Bronchial epithelial cell (primary cell): Measurements from ENCODE around the gene HECA. TPM values are rescaled to one million over a fixed set of nuclear protein-coding genes. Genes with fewer than 3 reads are reported as not detected.

ENCODE experiments used
- DNase-seq: peaks from one replicate; pipeline ENCODE4 v3.0.0-alpha.2; 2010; ENCODE audit warnings: low read depth
- FAIRE-seq: peaks from 2 replicates; lab custom pipeline; 2011; peaks lifted over from hg19 to GRCh38; lab: Jason Lieb, UNC
- H3K27me3 ChIP-seq: 2 replicates; pipeline ENCODE4 v1.5.1; 2011; ENCODE audit warnings: low read length; ENCODE audit not compliant: control insufficient read depth, insufficient read depth
- H3K36me3 ChIP-seq: 2 replicates; pipeline ENCODE4 v1.5.1; 2011; ENCODE audit warnings: low read length; ENCODE audit not compliant: control insufficient read depth, insufficient read depth
- H3K4me3 ChIP-seq: 2 replicates; pipeline ENCODE4 v1.5.1; 2011; ENCODE audit warnings: mild to moderate bottlenecking, low read depth, low read length, control low read depth
- total RNA-seq: library from RNA; depleted of rRNA; stranded (reverse); fragments of >200 nt; gene quantifications from 2 replicates; pipeline ENCODE4 v1.2.1, GENCODE V29; 2014
- TF ChIP-seq, protein P1 (sequence below): IDR thresholded peaks from 2 replicates; pipeline ENCODE4 v1.5.1; 2011; ENCODE audit warnings: mild to moderate bottlenecking, moderate library complexity, low read length, control low read depth, inconsistent platforms; ENCODE audit not compliant: insufficient read depth, severe bottlenecking

Gene HECA
- total RNA-seq, 1 donor from 2014 or later = 25.5 TPM

DNA sequence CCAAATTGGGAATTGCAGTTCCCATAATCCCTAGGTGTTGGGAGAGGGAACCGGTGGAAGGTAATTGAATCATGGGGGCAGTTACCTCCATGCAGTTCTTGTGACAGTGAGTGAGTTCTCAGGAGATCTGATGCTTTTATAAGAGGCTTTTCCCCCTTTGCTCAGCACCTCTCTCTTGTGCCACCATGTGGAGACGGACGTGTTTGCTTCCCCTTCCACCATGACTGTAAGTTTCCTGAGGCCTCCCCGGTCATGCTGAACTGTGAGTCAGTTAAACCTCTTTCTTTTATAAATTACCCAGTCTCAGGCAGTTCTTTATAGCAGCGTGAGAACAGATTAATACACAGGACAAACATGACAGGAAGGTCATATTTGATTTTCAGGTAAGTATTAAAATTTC lies 25.3 kb upstream of the HECA start:
- FAIRE-seq (no peak), DNase-seq (no peak)
- Histone ChIP-seq H3K36me3 (no peaks in the 10 kb centered on the region), H3K27me3 (no peaks in the 10 kb centered on the region), H3K4me3 (no peak overlapping the region)
- TF ChIP-seq, protein P1, sequence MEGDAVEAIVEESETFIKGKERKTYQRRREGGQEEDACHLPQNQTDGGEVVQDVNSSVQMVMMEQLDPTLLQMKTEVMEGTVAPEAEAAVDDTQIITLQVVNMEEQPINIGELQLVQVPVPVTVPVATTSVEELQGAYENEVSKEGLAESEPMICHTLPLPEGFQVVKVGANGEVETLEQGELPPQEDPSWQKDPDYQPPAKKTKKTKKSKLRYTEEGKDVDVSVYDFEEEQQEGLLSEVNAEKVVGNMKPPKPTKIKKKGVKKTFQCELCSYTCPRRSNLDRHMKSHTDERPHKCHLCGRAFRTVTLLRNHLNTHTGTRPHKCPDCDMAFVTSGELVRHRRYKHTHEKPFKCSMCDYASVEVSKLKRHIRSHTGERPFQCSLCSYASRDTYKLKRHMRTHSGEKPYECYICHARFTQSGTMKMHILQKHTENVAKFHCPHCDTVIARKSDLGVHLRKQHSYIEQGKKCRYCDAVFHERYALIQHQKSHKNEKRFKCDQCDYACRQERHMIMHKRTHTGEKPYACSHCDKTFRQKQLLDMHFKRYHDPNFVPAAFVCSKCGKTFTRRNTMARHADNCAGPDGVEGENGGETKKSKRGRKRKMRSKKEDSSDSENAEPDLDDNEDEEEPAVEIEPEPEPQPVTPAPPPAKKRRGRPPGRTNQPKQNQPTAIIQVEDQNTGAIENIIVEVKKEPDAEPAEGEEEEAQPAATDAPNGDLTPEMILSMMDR = no peak

DNA sequence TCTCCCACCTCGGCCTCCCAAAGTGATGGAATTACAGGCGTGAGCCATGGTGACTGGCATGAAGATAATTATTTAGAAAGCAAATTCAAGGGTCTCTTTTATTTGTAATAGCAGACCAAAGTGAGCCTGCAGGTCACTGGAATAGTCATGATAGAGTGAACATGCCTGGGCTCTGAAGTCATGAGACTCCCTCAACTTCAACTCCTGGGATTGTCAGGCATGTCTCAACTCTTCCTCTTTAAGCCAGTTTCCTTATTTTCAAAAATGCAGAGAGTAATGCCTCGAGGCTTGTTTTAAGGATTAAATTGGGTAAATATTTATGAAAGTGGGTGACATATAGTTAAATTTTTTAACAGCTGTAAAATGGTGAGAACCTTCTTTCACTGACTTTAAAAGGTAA lies 22.7 kb upstream of the HECA start:
- Histone ChIP-seq H3K27me3 (no peaks in the 10 kb centered on the region), H3K4me3 (no peak overlapping the region), H3K36me3 (no peaks in the 10 kb centered on the region)
- TF ChIP-seq, protein P1 = no peak
- peak; percentile 94 for DNase-seq
- no peak for FAIRE-seq

DNA sequence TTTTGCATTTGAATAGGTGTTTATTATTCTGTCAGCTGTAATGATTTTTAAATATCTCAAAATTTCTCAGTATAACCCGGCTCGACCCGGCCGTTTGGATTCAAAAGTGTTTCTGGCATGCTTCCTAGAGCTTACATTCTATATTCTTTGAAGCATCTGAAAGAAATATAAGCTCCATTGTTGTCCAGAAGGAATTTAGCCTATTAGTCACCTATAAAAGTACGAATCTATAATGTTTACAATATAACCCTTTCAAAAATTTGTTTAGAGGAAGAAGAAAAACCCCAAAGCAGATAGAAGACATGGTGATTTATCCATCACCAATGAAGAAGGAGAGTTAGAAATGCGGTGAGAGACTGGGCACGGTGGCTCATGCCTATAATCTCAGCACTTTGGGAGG lies 22.3 kb upstream of the HECA start:
- FAIRE-seq (no peak), DNase-seq (peak; percentile 38)
- H3K36me3 ChIP-seq = no peaks in the 10 kb centered on the region
- TF ChIP-seq, protein P1 = no peak
- H3K4me3 ChIP-seq = no peak overlapping the region
- no peaks in the 10 kb centered on the region for H3K27me3 ChIP-seq

DNA sequence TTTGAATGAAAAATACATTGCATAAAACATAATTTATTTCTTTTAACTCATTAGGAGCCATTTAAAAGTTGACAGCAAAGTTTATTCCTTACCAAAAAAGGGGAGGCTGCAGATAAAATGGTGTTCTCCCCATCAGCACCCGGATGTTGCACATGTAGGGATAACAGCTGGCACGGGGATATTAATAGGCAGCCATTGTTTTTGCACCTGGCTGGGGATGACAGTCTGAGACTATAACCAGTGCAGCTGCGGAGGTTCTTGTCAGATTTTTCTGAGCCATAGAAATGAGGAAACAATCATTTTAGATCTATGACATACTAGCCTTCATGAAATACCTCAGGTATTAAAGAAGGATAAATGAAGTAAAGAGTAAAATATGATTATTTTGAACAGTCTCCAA lies 20.1 kb upstream of the HECA start:
- H3K36me3 ChIP-seq = no peaks in the 10 kb centered on the region
- no peak for FAIRE-seq
- H3K4me3 ChIP-seq = no peak overlapping the region
- no peaks in the 10 kb centered on the region for H3K27me3 ChIP-seq
- TF ChIP-seq, protein P1 = no peak
- no peak for DNase-seq

DNA sequence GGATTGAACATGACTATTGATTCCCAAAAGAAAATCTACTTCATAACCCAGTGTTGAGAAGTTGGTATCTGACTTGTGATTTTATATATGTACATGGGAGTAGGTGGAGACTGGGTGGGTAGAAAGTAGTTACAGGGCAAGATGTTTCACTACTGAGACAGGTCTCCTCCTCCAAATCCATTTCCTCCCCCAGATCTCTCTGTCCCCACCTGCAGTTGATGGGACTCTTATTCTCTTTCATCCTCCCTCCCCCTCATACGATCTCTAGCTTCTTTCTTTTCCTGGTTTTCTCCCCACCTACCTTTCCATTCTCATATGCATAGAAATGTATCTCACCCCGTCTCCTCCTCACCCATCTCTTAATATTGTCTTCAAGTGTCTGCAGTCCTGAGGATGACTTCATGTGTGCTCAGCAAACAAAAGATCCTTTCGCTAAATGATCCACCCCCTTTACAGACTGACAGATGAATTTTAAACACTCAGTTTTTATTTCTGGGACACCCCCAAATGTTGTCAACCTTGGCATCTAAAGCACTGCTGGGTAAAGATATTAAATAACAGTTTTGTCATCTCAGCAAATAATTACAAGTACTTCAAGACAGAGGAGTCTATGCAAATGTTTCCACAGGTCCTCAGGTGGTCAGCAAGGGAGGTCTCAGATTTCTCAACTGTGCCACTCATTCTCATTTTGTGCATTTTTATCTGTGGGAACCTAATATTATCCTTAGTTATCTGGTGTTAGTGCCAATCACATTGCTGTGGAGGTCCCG lies 18.7 kb upstream of the HECA start:
- FAIRE-seq = no peak
- DNase-seq = no peak
- TF ChIP-seq, protein P1 = no peak
- no peaks in the 10 kb centered on the region for H3K36me3 ChIP-seq
- H3K27me3 ChIP-seq = no peaks in the 10 kb centered on the region
- H3K4me3 ChIP-seq = no peak overlapping the region

DNA sequence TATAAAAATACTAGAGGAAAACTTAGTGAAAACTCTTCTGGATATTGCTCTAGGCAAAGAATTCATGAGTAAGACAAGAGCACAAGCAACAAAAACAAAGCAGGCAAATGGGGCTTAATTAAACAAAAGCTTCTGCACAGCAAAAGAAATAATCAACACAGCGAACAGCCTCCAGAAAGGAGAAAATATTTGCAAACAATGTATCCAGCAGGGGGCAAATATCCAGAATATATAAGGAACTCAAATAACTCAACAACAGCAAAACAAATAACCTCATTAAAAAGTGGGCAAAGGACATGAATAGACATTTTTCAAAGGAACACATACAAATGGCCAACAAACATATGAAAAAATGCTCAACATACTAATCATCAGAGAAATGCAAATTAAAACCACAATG lies 17.1 kb upstream of the HECA start:
- H3K36me3 ChIP-seq = no peaks in the 10 kb centered on the region
- DNase-seq (no peak), FAIRE-seq (no peak)
- TF ChIP-seq, protein P1 = peak; percentile 11
- no peaks in the 10 kb centered on the region for H3K27me3 ChIP-seq
- no peak overlapping the region for H3K4me3 ChIP-seq
